NCI-H526 treated with DMSO at 0.1 percent for 48 hours (cell line): ENCODE data around the gene EHD3.

Experiments
- DNase-seq: peaks from one replicate; lab custom pipeline; 2025; lab: John Stamatoyannopoulos, UW

The EHD3 gene

GRCh38 chr2:31237348-31238017 lies 3.5 kb downstream of the EHD3 start:
- no peak for DNase-seq

GRCh38 chr2:31238126-31238905 lies 4.4 kb downstream of the EHD3 start:
- DNase-seq, result no peak

- DNase-seq, result no peak
Measured at GRCh38 chr2:31238906-31239592, 5.1 kb downstream of the EHD3 start.

- DNase-seq, result no peak
Measured at GRCh38 chr2:31239593-31240177, 5.7 kb downstream of the EHD3 start.

- DNase-seq, result no peak
Measured at GRCh38 chr2:31240381-31241365, 6.7 kb downstream of the EHD3 start.

- no peak for DNase-seq
Measured at GRCh38 chr2:31241625-31242270, 7.8 kb downstream of the EHD3 start.

- no peak for DNase-seq
Measured at GRCh38 chr2:31243053-31243452, 9.1 kb downstream of the EHD3 start.

GRCh38 chr2:31244101-31244500 lies 10.1 kb downstream of the EHD3 start:
- no peak for DNase-seq

- no peak for DNase-seq
Measured at GRCh38 chr2:31246184-31246852, 12.4 kb downstream of the EHD3 start.

GRCh38 chr2:31247711-31248110 lies 13.8 kb downstream of the EHD3 start:
- DNase-seq, result no peak

GRCh38 chr2:31248139-31248538 lies 14.2 kb downstream of the EHD3 start:
- no peak for DNase-seq

GRCh38 chr2:31249009-31249690 lies 15.2 kb downstream of the EHD3 start:
- DNase-seq, result no peak

- no peak for DNase-seq
Measured at GRCh38 chr2:31251018-31251417, 17.1 kb downstream of the EHD3 start.

GRCh38 chr2:31251851-31252250 lies 17.9 kb downstream of the EHD3 start:
- DNase-seq, result no peak

GRCh38 chr2:31253356-31254131 lies 19.6 kb downstream of the EHD3 start:
- DNase-seq, result peak; percentile 10

- DNase-seq, result no peak
Measured at GRCh38 chr2:31254237-31255203, 20.6 kb downstream of the EHD3 start.

GRCh38 chr2:31255911-31256571 lies 22.1 kb downstream of the EHD3 start:
- DNase-seq, result peak; percentile 46
